IPS-18c (cell line): ENCODE results near the gene VSX1.

Experiments used
- H3K4me3 ChIP-seq: 2 replicates; pipeline ENCODE4 v1.7.0; 2013; ENCODE audit warnings: low read depth, mild to moderate bottlenecking, low read length, moderate library complexity; ENCODE audit not compliant: insufficient read depth
- H3K9me3 ChIP-seq: one replicate; pipeline ENCODE4 v1.6.1; 2013; ENCODE audit warnings: mild to moderate bottlenecking, low read length, moderate library complexity; ENCODE audit not compliant: control insufficient read depth, insufficient read depth

The VSX1 gene

GRCh38 chr20:25081730-25082497 lies at the start of gene VSX1:
Gene VSX1 (minus strand): TSS chr20:25082141. CDS start chr20:25082096, 45 bp downstream.
- Histone ChIP-seq H3K9me3 (peaks cover 2% of the 10 kb centered on the region), H3K4me3 (peak within 1 kb of the TSS; percentile 36)

DNA sequence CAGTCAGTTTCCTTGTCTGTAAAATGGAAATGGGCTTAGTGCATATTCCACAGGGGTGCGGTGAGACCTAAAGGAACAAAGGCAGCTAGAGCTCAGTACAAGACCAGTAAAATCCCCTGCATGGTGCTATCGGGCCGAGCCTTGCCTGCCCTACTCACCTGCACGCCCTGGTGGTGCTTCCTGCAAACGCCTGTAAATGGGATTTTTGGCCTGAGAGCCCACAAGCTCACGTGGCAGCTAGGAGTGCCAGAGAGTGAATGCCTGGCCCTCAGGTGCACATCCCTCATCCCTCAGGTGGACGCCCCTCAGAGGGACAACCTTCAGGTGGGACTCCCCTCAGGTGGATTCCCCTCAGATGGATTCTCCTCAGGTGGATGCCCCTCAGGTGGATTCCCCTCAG lies 48.0 kb upstream of the VSX1 start:
- H3K9me3 ChIP-seq, result no peaks in the 10 kb centered on the region

GRCh38 chr20:25129428-25129827 lies 47.5 kb upstream of the VSX1 start:
- Histone ChIP-seq H3K4me3 (no peak overlapping the region), H3K9me3 (no peaks in the 10 kb centered on the region)

More for the DNA sequence above, 48.0 kb upstream of the VSX1 start:
- H3K4me3 ChIP-seq, result no peak overlapping the region

DNA sequence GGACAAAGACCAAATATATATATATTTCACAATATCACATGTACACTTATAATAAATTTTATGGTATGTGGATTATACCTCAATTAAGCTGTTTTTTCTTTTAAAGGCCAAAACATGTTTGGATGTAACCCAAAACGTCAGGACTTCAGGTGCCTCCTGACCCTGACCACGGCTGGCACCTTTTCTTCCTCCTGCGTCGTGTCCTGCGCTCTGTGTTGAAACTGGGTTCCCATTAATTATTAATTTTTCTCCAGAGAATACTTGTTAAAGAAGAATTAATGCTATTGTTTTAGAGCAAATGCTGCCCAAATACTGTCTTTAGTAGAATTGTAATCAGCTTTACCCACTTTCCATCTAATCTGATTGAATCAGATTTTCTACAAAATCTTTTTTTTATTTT lies 46.7 kb upstream of the VSX1 start:
- H3K4me3 ChIP-seq, result no peak overlapping the region
- no peaks in the 10 kb centered on the region for H3K9me3 ChIP-seq

GRCh38 chr20:25127761-25128537 lies 46.0 kb upstream of the VSX1 start:
- Histone ChIP-seq H3K9me3 (no peaks in the 10 kb centered on the region), H3K4me3 (no peak overlapping the region)

DNA sequence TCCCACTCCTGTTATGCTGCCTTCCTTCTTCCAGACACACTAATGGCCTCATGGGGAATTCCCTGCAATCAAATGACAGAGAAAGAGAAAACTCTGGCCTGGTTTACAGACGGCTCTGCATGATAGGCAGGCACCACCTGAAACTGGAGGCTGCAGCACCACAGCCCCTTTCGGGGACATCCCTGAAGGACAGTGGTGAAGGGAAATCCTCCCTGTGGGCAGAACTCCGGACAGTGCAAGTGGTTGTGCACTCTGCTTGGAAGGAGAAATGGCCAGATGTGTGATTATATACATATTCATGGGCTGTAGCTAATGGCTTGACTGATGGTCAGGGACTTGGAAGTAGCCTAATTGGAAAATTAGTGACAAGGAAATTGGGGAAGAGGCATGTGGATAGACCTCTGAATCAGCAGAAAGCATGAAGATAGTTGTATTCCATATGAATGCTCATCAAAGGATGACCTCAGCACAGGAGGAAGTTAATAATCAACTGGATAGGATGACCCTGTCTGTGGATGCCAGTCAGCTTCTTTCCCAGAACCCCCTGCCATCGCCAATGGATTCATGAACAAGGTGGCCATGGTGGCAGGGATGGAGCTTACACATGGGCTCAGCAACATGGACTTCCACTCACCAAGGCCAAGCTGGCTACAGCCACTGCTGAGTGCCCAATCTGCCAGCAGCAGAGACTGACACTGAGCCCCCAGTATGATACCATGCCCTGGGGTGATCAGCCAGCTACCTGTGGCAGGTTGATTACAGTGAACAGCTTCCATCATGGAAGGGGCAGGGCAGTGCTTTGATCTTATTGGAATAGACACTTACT lies 44.5 kb upstream of the VSX1 start:
- H3K4me3 ChIP-seq, result no peak overlapping the region

DNA sequence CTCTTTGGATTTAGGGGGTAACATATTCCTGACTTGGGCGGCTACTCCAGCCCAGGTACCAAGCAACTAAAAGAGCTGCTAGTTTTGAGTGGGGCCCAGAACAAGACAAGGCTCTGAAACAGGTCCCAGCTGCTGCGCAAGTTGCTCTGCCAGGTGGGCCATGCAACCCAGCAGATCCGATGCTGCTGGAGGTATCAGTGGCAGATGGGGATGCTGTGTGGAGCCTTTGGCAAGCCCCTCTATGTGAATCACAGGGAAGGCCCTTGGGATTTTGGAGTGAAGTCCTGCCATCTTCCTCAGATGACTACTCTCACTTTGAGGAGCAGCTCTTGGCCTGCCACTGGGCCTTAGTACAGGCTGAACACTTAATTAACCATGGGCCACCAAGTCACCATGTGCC lies 43.7 kb upstream of the VSX1 start:
- Histone ChIP-seq H3K4me3 (no peak overlapping the region), H3K9me3 (no peaks in the 10 kb centered on the region)

More for the DNA sequence above, 44.5 kb upstream of the VSX1 start:
- H3K9me3 ChIP-seq, result no peaks in the 10 kb centered on the region

DNA sequence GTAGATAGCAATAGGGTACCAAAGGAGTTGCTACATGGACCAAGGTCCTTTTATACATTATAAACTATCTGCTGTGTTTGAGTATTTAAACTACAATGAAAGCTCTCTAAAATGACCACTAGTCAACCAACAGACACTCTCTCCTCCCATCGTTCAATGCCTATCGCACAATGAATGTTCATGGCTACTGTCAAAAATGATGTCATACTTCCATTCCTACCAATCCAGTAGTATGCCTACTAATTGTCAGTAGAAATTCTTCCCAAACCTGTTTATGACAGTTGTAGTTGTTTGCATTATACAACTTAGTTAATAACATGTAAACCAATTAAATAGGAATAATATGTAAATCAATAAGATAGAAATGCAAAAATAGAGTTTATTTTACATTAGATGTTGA lies 39.0 kb upstream of the VSX1 start:
- H3K9me3 ChIP-seq, result no peaks in the 10 kb centered on the region
- H3K4me3 ChIP-seq, result no peak overlapping the region

- Histone ChIP-seq H3K9me3 (no peaks in the 10 kb centered on the region), H3K4me3 (no peak overlapping the region)
Observed at GRCh38 chr20:25120457-25120856, 38.5 kb upstream of the VSX1 start.

- Histone ChIP-seq H3K9me3 (no peaks in the 10 kb centered on the region), H3K4me3 (no peak overlapping the region)
Observed at GRCh38 chr20:25118529-25118928, 36.6 kb upstream of the VSX1 start.

GRCh38 chr20:25117990-25118389 lies 36.0 kb upstream of the VSX1 start:
- Histone ChIP-seq H3K4me3 (no peak overlapping the region), H3K9me3 (no peaks in the 10 kb centered on the region)

- no peak overlapping the region for H3K4me3 ChIP-seq
Observed at GRCh38 chr20:25116739-25117458, 35.0 kb upstream of the VSX1 start.

DNA sequence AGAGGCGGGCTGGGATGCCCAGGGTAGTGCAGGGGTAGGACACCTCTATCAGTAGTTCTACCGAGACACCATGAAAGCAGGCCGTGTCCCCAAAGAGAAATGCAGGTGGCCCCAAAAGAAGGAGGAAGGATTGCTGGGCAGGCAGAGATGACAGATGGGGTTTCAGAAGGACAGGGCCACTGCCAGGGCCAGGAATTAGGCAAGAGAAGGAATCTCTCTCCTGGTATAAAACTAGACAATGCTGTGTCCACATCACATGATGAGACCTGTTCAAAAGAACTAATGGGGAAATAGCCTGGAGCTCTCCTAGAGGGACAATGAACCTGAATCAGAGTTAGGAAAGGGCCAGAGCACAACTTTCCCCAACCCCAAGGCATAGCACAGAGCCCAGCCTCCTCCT lies 21.6 kb upstream of the VSX1 start:
- H3K4me3 ChIP-seq, result no peak overlapping the region
- H3K9me3 ChIP-seq, result no peaks in the 10 kb centered on the region

More at GRCh38 chr20:25116739-25117458, 35.0 kb upstream of the VSX1 start:
- no peaks in the 10 kb centered on the region for H3K9me3 ChIP-seq

DNA sequence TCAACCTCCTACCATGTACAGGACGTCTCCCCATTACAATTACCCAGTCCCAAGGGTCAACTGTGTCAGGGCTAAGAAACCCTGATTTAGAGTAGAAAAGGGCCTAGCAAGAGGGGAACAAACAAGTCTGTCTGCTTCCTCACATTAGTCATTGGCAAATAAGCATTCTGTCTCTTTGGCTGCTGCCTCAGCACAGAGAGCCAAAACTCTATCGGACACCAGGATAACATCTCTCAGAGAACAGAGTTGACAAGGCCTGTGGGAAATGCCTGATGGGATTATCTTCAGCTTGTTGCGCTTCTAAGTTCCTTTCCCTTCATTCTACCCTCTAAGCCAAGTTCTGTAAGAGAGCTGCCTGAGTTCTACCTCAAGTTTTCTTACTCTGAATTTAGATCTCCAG lies 19.0 kb upstream of the VSX1 start:
- no peak overlapping the region for H3K4me3 ChIP-seq
- no peaks in the 10 kb centered on the region for H3K9me3 ChIP-seq

DNA sequence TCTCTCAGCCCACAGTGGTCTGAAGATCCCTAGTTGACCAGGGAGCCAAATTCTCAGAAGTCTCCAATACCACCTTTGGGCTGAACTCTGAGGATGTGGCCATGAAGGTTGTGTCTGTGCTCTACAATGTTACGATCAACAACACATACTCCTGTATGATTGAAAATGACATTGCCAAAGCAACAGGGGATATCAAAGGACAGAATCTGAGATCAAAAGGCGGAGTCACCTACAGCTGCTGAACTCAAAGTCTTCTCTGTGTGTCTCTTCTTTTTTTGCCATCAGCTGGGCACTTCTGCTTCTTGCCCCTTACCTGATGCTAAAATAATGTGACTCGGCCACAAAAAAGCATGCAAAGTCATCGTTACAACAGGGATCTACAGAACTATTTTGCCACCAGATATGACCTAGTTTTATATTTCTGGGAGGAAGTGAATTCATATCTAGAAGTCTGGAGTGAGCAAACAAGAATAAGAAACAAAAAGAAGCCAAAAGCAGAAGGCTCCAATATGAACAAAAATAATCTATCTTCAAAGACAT lies 17.7 kb upstream of the VSX1 start:
- Histone ChIP-seq H3K4me3 (no peak overlapping the region), H3K9me3 (no peaks in the 10 kb centered on the region)

DNA sequence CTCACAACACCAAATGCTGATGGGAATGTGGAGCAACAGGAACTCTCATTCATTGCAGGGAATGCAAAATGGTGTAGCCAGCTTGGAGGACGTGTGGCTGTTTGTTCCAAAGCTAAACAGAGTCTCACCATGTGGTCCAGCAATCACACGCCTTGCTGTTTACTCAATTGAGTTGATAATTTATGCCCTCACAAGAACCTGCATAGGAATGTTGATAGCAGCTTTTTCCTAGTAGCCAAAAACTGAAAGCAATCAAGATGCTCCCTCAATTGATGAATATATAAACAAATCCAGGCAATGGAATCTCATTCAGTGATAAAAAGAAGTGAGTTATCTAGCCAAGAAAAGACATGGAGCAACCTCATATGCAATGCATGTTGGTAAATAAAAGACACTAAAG lies 15.6 kb upstream of the VSX1 start:
- H3K4me3 ChIP-seq, result no peak overlapping the region

More for the DNA sequence above, 15.6 kb upstream of the VSX1 start:
- no peaks in the 10 kb centered on the region for H3K9me3 ChIP-seq
